HEK293 (cell line): ENCODE data around the gene KCNK3.

ENCODE experiments used
- CTCF ChIA-PET: fragments of 350-600 bp; formaldehyde crosslinking; extraction: SDS; loops from one replicate; lab custom pipeline; 2021; ENCODE audit warnings: antibody characterized with exemption; lab: Yijun Ruan, JAX
- POLR2A ChIA-PET: fragments of 300-600 bp; formaldehyde crosslinking; extraction: SDS; loops from one replicate; lab custom pipeline; 2020; ENCODE audit warnings: antibody characterized with exemption, inconsistent platforms; lab: Yijun Ruan, JAX
- H3K27ac ChIP-seq: fragments of 200-500 bp; sonication (Bioruptor generic); 2 replicates; pipeline ENCODE4 v1.5.1; 2014; ENCODE audit warnings: low read depth, low read length, control low read depth, inconsistent platforms; ENCODE audit errors: extremely low read depth
- H3K36me3 ChIP-seq, 2 experiments: fragments of 200-500 bp in 1 of 2; sonication (Bioruptor generic) in 1 of 2; 1 replicate in 1 of 2; 2 replicates in 1 of 2; pipeline ENCODE4 v1.5.1; 2014 to 2017; ENCODE audit warnings: inconsistent platforms in 2 of 2, low read length in 2 of 2; ENCODE audit not compliant: control insufficient read depth in 2 of 2, insufficient read depth in 1 of 2
- H3K4me1 ChIP-seq: fragments of 200-500 bp; sonication (Bioruptor generic); 2 replicates; pipeline ENCODE4 v1.5.1; 2014; ENCODE audit warnings: mild to moderate bottlenecking, low read length, inconsistent platforms; ENCODE audit not compliant: control insufficient read depth, insufficient read depth
- H3K4me3 ChIP-seq: 2 replicates; pipeline ENCODE4 v1.5.1; 2011; ENCODE audit warnings: low read depth, mild to moderate bottlenecking, control low read depth, low read length, moderate library complexity
- H3K9me3 ChIP-seq: fragments of 200-500 bp; sonication (Bioruptor generic); 2 replicates; pipeline ENCODE4 v1.5.1; 2014; ENCODE audit warnings: low read depth, low read length, inconsistent platforms; ENCODE audit not compliant: control insufficient read depth, insufficient read depth
- EGR2 ChIP-seq: fragments of 450-650 bp; formaldehyde crosslinking; IDR thresholded peaks from 2 replicates; pipeline ENCODE4 v1.5.1; 2016; ENCODE audit warnings: low read depth, missing biosample characterization, missing genetic modification characterization
- HOXC10 ChIP-seq: sonication (generic); formaldehyde crosslinking; IDR thresholded peaks from 2 replicates; pipeline ENCODE4 v1.8.1; 2023; ENCODE audit warnings: mild to moderate bottlenecking, missing genetic modification reagents
- SP3 ChIP-seq: fragments of 450-650 bp; formaldehyde crosslinking; IDR thresholded peaks from 2 replicates; pipeline ENCODE4 v1.5.1; 2016; ENCODE audit warnings: missing biosample characterization, missing genetic modification characterization
- ZBTB48 ChIP-seq: fragments of 450-650 bp; formaldehyde crosslinking; IDR thresholded peaks from 2 replicates; pipeline ENCODE4 v1.5.1; 2016; ENCODE audit warnings: missing biosample characterization, missing genetic modification characterization
- ZFHX2 ChIP-seq: fragments of 450-650 bp; formaldehyde crosslinking; conservative IDR thresholded peaks from 2 replicates; pipeline ENCODE4 v1.5.1; 2016; ENCODE audit warnings: missing biosample characterization, missing genetic modification characterization
- ZIC2 ChIP-seq: fragments of 450-650 bp; formaldehyde crosslinking; IDR thresholded peaks from 2 replicates; pipeline ENCODE4 v1.5.1; 2016; ENCODE audit warnings: missing biosample characterization, missing genetic modification characterization
- ZNF140 ChIP-seq: fragments of 450-650 bp; formaldehyde crosslinking; IDR thresholded peaks from 2 replicates; pipeline ENCODE4 v1.5.1; 2016; ENCODE audit warnings: missing biosample characterization, missing genetic modification characterization
- ZNF169 ChIP-seq: fragments of 450-650 bp; formaldehyde crosslinking; IDR thresholded peaks from 2 replicates; pipeline ENCODE4 v1.5.1; 2016; ENCODE audit warnings: missing biosample characterization, missing genetic modification characterization
- ZNF350 ChIP-seq: fragments of 450-650 bp; formaldehyde crosslinking; IDR thresholded peaks from 2 replicates; pipeline ENCODE4 v1.5.0; 2017; ENCODE audit warnings: missing biosample characterization, mild to moderate bottlenecking, missing genetic modification characterization
- ZNF423 ChIP-seq: fragments of 450-650 bp; formaldehyde crosslinking; IDR thresholded peaks from 2 replicates; pipeline ENCODE4 v1.5.1; 2016; ENCODE audit warnings: missing biosample characterization, missing genetic modification characterization
- ZNF600 ChIP-seq: fragments of 450-650 bp; formaldehyde crosslinking; IDR thresholded peaks from 2 replicates; pipeline ENCODE4 v1.5.1; 2016; ENCODE audit warnings: missing biosample characterization, missing genetic modification characterization
- ZNF701 ChIP-seq: fragments of 450-650 bp; formaldehyde crosslinking; IDR thresholded peaks from 2 replicates; pipeline ENCODE4 v1.5.1; 2016; ENCODE audit warnings: missing biosample characterization, missing genetic modification characterization
- TF ChIP-seq, protein P1 (sequence below): fragments of 450-650 bp; formaldehyde crosslinking; IDR thresholded peaks from 2 replicates; pipeline ENCODE4 v1.5.1; 2017; ENCODE audit warnings: missing biosample characterization, missing genetic modification characterization
- TF ChIP-seq, protein P2 (sequence below): fragments of 450-650 bp; formaldehyde crosslinking; IDR thresholded peaks from 2 replicates; pipeline ENCODE4 v1.5.0; 2017; ENCODE audit warnings: missing biosample characterization, missing genetic modification characterization, borderline replicate concordance
- TF ChIP-seq, protein P3 (sequence below): fragments of 450-650 bp; formaldehyde crosslinking; IDR thresholded peaks from 2 replicates; pipeline ENCODE4 v1.5.1; 2016; ENCODE audit warnings: missing biosample characterization, missing genetic modification characterization
- TF ChIP-seq, protein P4 (sequence below): fragments of 450-650 bp; formaldehyde crosslinking; IDR thresholded peaks from 2 replicates; pipeline ENCODE4 v1.5.1; 2016; ENCODE audit warnings: missing biosample characterization, missing genetic modification characterization, low read depth
- TF ChIP-seq, protein P5 (sequence below): fragments of 450-650 bp; formaldehyde crosslinking; IDR thresholded peaks from 2 replicates; pipeline ENCODE4 v1.5.1; 2016; ENCODE audit warnings: missing biosample characterization, missing genetic modification characterization, borderline replicate concordance

The KCNK3 gene

DNA sequence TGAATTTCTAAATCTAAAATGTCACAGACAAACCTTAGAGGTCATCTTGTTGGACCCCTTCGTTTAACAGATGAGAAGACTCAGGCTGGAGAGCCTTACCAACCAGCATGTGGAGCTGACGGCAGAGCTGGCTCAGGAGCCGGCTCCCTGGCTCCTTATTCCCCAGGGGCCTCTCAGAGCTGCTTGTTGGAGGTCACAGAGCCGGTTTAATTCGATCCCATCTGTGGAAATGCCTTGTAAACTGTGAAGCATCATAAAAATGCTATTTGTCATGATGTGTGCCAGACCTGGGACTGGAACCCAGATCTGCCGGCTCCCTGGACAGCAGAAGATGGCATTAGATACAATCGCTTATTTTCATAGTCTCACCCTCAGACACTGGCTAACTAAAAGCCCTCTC lies 43.2 kb upstream of the KCNK3 start (continued):
- TF ChIP-seq ZNF423 (peak; percentile 76; the same call in 1 of the 2 replicates), ZNF350 (tag by site-specific recombination) (no peak), ZNF701 (tag by site-specific recombination) (no peak), HOXC10 (CRISPR knock-in tag) (no peak), SP3 (tag by site-specific recombination) (no peak)
- TF ChIP-seq, protein P1, sequence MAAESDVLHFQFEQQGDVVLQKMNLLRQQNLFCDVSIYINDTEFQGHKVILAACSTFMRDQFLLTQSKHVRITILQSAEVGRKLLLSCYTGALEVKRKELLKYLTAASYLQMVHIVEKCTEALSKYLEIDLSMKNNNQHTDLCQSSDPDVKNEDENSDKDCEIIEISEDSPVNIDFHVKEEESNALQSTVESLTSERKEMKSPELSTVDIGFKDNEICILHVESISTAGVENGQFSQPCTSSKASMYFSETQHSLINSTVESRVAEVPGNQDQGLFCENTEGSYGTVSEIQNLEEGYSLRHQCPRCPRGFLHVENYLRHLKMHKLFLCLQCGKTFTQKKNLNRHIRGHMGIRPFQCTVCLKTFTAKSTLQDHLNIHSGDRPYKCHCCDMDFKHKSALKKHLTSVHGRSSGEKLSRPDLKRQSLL (tag by site-specific recombination), result peak; percentile 91
- TF ChIP-seq, all 188 proteins: peak for 5

DNA sequence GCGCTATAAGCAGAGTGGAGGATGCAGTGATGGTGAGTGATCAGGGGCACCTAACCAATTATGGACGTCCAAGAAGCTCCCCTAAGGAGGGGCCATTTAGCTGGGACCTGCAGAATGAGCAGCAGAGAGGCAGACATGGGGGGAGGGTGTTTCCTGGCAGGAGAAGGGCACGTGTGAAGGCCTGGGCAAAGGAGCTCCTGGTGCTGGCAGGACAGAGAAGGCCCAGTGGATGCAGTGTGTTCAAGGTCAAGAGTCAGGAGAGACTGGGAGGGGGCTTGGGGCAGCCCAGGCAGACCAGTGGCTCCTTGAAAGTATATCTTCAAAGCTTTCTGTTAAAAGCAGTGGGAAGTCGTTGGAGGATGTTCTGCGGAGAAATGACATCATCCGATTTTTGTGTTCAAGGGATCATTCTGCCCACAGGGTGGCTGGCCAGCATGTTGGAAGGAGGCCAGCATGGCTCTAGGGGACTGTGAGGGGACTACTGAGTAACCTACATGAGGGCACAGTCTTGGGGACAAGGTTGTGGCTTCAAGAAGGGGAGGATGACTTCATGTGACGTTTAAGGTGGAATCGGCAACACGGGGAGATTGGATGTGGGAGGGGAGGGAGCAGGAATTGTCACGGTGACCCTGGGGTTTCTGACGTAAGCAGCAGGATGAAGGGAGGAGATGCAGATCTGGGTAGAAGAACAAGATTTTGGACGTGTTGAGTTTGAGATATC lies 42.4 kb upstream of the KCNK3 start:
- TF ChIP-seq, protein P2, sequence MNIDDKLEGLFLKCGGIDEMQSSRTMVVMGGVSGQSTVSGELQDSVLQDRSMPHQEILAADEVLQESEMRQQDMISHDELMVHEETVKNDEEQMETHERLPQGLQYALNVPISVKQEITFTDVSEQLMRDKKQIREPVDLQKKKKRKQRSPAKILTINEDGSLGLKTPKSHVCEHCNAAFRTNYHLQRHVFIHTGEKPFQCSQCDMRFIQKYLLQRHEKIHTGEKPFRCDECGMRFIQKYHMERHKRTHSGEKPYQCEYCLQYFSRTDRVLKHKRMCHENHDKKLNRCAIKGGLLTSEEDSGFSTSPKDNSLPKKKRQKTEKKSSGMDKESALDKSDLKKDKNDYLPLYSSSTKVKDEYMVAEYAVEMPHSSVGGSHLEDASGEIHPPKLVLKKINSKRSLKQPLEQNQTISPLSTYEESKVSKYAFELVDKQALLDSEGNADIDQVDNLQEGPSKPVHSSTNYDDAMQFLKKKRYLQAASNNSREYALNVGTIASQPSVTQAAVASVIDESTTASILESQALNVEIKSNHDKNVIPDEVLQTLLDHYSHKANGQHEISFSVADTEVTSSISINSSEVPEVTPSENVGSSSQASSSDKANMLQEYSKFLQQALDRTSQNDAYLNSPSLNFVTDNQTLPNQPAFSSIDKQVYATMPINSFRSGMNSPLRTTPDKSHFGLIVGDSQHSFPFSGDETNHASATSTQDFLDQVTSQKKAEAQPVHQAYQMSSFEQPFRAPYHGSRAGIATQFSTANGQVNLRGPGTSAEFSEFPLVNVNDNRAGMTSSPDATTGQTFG (tag by site-specific recombination), result no peak
- TF ChIP-seq EGR2 (tag by site-specific recombination) (peak; percentile 39), ZFHX2 (tag by site-specific recombination) (peak; percentile 57), ZNF169 (no peak), ZNF140 (peak; percentile 49; the same call in 1 of the 2 replicates), ZNF600 (0 out of 2 replicates have a peak, but pooled peaks have one; percentile 23), ZBTB48 (peak; percentile 33; the same call in 1 of the 2 replicates), ZIC2 (tag by site-specific recombination) (peak; percentile 71)
- TF ChIP-seq, protein P3, sequence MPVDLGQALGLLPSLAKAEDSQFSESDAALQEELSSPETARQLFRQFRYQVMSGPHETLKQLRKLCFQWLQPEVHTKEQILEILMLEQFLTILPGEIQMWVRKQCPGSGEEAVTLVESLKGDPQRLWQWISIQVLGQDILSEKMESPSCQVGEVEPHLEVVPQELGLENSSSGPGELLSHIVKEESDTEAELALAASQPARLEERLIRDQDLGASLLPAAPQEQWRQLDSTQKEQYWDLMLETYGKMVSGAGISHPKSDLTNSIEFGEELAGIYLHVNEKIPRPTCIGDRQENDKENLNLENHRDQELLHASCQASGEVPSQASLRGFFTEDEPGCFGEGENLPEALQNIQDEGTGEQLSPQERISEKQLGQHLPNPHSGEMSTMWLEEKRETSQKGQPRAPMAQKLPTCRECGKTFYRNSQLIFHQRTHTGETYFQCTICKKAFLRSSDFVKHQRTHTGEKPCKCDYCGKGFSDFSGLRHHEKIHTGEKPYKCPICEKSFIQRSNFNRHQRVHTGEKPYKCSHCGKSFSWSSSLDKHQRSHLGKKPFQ (tag by site-specific recombination), result no peak
- TF ChIP-seq, protein P4, sequence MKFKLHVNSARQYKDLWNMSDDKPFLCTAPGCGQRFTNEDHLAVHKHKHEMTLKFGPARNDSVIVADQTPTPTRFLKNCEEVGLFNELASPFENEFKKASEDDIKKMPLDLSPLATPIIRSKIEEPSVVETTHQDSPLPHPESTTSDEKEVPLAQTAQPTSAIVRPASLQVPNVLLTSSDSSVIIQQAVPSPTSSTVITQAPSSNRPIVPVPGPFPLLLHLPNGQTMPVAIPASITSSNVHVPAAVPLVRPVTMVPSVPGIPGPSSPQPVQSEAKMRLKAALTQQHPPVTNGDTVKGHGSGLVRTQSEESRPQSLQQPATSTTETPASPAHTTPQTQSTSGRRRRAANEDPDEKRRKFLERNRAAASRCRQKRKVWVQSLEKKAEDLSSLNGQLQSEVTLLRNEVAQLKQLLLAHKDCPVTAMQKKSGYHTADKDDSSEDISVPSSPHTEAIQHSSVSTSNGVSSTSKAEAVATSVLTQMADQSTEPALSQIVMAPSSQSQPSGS (tag by site-specific recombination), result peak; percentile 74
- TF ChIP-seq, protein P5, sequence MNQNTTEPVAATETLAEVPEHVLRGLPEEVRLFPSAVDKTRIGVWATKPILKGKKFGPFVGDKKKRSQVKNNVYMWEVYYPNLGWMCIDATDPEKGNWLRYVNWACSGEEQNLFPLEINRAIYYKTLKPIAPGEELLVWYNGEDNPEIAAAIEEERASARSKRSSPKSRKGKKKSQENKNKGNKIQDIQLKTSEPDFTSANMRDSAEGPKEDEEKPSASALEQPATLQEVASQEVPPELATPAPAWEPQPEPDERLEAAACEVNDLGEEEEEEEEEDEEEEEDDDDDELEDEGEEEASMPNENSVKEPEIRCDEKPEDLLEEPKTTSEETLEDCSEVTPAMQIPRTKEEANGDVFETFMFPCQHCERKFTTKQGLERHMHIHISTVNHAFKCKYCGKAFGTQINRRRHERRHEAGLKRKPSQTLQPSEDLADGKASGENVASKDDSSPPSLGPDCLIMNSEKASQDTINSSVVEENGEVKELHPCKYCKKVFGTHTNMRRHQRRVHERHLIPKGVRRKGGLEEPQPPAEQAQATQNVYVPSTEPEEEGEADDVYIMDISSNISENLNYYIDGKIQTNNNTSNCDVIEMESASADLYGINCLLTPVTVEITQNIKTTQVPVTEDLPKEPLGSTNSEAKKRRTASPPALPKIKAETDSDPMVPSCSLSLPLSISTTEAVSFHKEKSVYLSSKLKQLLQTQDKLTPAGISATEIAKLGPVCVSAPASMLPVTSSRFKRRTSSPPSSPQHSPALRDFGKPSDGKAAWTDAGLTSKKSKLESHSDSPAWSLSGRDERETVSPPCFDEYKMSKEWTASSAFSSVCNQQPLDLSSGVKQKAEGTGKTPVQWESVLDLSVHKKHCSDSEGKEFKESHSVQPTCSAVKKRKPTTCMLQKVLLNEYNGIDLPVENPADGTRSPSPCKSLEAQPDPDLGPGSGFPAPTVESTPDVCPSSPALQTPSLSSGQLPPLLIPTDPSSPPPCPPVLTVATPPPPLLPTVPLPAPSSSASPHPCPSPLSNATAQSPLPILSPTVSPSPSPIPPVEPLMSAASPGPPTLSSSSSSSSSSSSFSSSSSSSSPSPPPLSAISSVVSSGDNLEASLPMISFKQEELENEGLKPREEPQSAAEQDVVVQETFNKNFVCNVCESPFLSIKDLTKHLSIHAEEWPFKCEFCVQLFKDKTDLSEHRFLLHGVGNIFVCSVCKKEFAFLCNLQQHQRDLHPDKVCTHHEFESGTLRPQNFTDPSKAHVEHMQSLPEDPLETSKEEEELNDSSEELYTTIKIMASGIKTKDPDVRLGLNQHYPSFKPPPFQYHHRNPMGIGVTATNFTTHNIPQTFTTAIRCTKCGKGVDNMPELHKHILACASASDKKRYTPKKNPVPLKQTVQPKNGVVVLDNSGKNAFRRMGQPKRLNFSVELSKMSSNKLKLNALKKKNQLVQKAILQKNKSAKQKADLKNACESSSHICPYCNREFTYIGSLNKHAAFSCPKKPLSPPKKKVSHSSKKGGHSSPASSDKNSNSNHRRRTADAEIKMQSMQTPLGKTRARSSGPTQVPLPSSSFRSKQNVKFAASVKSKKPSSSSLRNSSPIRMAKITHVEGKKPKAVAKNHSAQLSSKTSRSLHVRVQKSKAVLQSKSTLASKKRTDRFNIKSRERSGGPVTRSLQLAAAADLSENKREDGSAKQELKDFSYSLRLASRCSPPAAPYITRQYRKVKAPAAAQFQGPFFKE (tag by site-specific recombination), result no peak
- Histone ChIP-seq H3K27ac (no peak overlapping the region), H3K9me3 (no peaks in the 10 kb centered on the region), H3K4me1 (no peaks in the 10 kb centered on the region), H3K4me3 (no peak overlapping the region), H3K36me3 (no peaks in the 10 kb centered on the region)
- CTCF ChIA-PET, result interaction anchor here (0.8 to 1.7 kb wide), 4 partner anchors 43 to 95 kb away, joined by 3 to 7 read pairs (median 4); no protein-coding TSS in a partner anchor
- POLR2A ChIA-PET, result no interaction called here
